ENCODE results near the gene DCAF15. TPM values are rescaled to one million over a fixed set of nuclear protein-coding genes. Genes with fewer than 3 reads are reported as not detected.

DCAF15 gene
- total RNA-seq, 1 donor from 2014 or later, result 6.3 TPM

GRCh38 chr19:13932911-13933393, 19.4 kb upstream of the DCAF15 start:
- FAIRE-seq (no peak), DNase-seq (ENCODE audit: low read depth) (no peak)
- H3K36me3 ChIP-seq (ENCODE audit: control insufficient read depth, insufficient read depth, low read length), result peaks cover 3% of the 10 kb centered on the region
- TF ChIP-seq CTCF (IDR thresholded peaks at IDR 0.05; ENCODE audit: insufficient read depth, low read length, severe bottlenecking), result no peak
- H3K27me3 ChIP-seq (ENCODE audit: control insufficient read depth, insufficient read depth, low read length), result no peaks in the 10 kb centered on the region
- H3K4me3 ChIP-seq (ENCODE audit: low read depth, low read length), result no peak overlapping the region

DNA sequence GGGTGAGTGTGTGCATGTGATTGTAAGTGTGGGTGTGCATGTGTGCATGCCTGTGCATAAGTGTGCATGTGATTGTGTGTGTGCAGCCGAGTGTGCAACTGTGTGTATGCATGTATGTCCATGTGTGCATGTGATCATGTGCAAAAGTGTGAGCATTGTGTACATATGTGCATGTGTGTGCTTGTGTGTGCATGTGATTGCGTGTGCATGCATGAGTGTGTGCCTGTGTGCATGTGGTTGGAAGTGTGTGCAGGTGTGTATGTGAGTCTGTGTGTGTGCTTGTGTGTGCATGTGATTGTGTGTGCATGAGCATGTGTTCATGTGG, 17.6 kb upstream of the DCAF15 start:
- no peak for DNase-seq (ENCODE audit: low read depth)
- Histone ChIP-seq H3K36me3 (ENCODE audit: control insufficient read depth, insufficient read depth, low read length) (peaks cover 2% of the 10 kb centered on the region), H3K27me3 (ENCODE audit: control insufficient read depth, insufficient read depth, low read length) (no peaks in the 10 kb centered on the region), H3K4me3 (ENCODE audit: low read depth, low read length) (no peak overlapping the region)
- TF ChIP-seq CTCF (IDR thresholded peaks at IDR 0.05; ENCODE audit: insufficient read depth, low read length, severe bottlenecking), result no peak
- peak; percentile 99 for FAIRE-seq

- no peak for DNase-seq (ENCODE audit: low read depth)
- no peak for FAIRE-seq
- Histone ChIP-seq H3K27me3 (ENCODE audit: control insufficient read depth, insufficient read depth, low read length) (no peaks in the 10 kb centered on the region), H3K4me3 (ENCODE audit: low read depth, low read length) (no peak overlapping the region), H3K36me3 (ENCODE audit: control insufficient read depth, insufficient read depth, low read length) (no peaks in the 10 kb centered on the region)
- no peak for TF ChIP-seq CTCF (IDR thresholded peaks at IDR 0.05; ENCODE audit: insufficient read depth, low read length, severe bottlenecking)
These were observed 16.4 kb upstream of the DCAF15 start for GRCh38 chr19:13935765-13936510.

GRCh38 chr19:13937479-13938300, 14.6 kb upstream of the DCAF15 start:
- no peak for TF ChIP-seq CTCF (IDR thresholded peaks at IDR 0.05; ENCODE audit: insufficient read depth, low read length, severe bottlenecking)
- Histone ChIP-seq H3K36me3 (ENCODE audit: control insufficient read depth, insufficient read depth, low read length) (no peaks in the 10 kb centered on the region), H3K4me3 (ENCODE audit: low read depth, low read length) (peak overlapping the region; percentile 1), H3K27me3 (ENCODE audit: control insufficient read depth, insufficient read depth, low read length) (no peaks in the 10 kb centered on the region)
- no peak for FAIRE-seq
- DNase-seq (ENCODE audit: low read depth), result no peak

- FAIRE-seq (no peak), DNase-seq (ENCODE audit: low read depth) (peak; percentile 12)
- no peak for TF ChIP-seq CTCF (IDR thresholded peaks at IDR 0.05; ENCODE audit: insufficient read depth, low read length, severe bottlenecking)
- Histone ChIP-seq H3K27me3 (ENCODE audit: control insufficient read depth, insufficient read depth, low read length) (no peaks in the 10 kb centered on the region), H3K4me3 (ENCODE audit: low read depth, low read length) (peak within 1 kb of the TSS; percentile 1), H3K36me3 (ENCODE audit: control insufficient read depth, insufficient read depth, low read length) (no peaks in the 10 kb centered on the region)
These were observed 13.8 kb upstream of the DCAF15 start, which contains the start of gene PODNL1 for GRCh38 chr19:13938301-13939064. Gene PODNL1 (minus strand): TSS chr19:13938417. CDS start chr19:13938181, 236 bp downstream.
